Smooth muscle cell (in vitro differentiated cells): Measurements from ENCODE around the gene PPM1G. TPM values are rescaled to one million over a fixed set of nuclear protein-coding genes. Genes with fewer than 3 reads are reported as not detected.
"Not testable (repeated sequence)": the region's sequence is repeated elsewhere in the genome, so short reads cannot be mapped to it uniquely, and the experiment has no call there.

Experiments used
- DNase-seq: peaks from one replicate; lab custom pipeline; 2025; ENCODE audit not compliant: unreplicated experiment; lab: John Stamatoyannopoulos, UW
- H2AFZ ChIP-seq: fragments of 200-600 bp; sonication (generic); 2 replicates; pipeline ENCODE4 v1.6.0; 2016; ENCODE audit warnings: antibody characterized with exemption, low read depth, mild to moderate bottlenecking
- H3F3A ChIP-seq: fragments of 200-600 bp; sonication (generic); 2 replicates; pipeline ENCODE4 v1.6.0; 2017; ENCODE audit warnings: antibody characterized with exemption, low read depth
- H3K27ac ChIP-seq: fragments of 200-600 bp; sonication (generic); 2 replicates; pipeline ENCODE4 v1.5.1; 2016; ENCODE audit warnings: low read depth, mild to moderate bottlenecking
- H3K27me3 ChIP-seq: fragments of 200-600 bp; sonication (generic); 2 replicates; pipeline ENCODE4 v1.6.1; 2016; ENCODE audit warnings: low read depth, mild to moderate bottlenecking
- H3K36me3 ChIP-seq: fragments of 200-600 bp; sonication (generic); 2 replicates; pipeline ENCODE4 v1.5.1; 2016; ENCODE audit warnings: low read depth
- H3K4me1 ChIP-seq: fragments of 200-600 bp; sonication (generic); 2 replicates; pipeline ENCODE4 v1.5.1; 2016; ENCODE audit warnings: low read depth
- H3K4me2 ChIP-seq: fragments of 200-600 bp; sonication (generic); 2 replicates; pipeline ENCODE4 v1.6.0; 2016; ENCODE audit warnings: mild to moderate bottlenecking
- H3K4me3 ChIP-seq: fragments of 200-600 bp; sonication (generic); 2 replicates; pipeline ENCODE4 v1.5.1; 2016; ENCODE audit warnings: mild to moderate bottlenecking
- H3K79me2 ChIP-seq: fragments of 200-600 bp; sonication (generic); 2 replicates; pipeline ENCODE4 v1.6.0; 2016; ENCODE audit warnings: low read depth, mild to moderate bottlenecking
- H3K9ac ChIP-seq: fragments of 200-600 bp; sonication (generic); 2 replicates; pipeline ENCODE4 v1.6.0; 2016; ENCODE audit warnings: low read depth
- H3K9me3 ChIP-seq: fragments of 200-600 bp; sonication (generic); replicated peaks from 2 replicates; pipeline ENCODE4 v1.5.1; 2016; ENCODE audit warnings: low read depth
- H4K20me1 ChIP-seq: fragments of 200-600 bp; sonication (generic); 2 replicates; pipeline ENCODE4 v1.6.0; 2016; ENCODE audit warnings: low read depth
- WGBS: methylation state at CpG from one replicate; pipeline ENCODE4 v1.1.7; 2016; ENCODE audit warnings: low lambda C conversion rate; 5-methylcytosine and 5-hydroxymethylcytosine counted together
- polyA plus RNA-seq: library from polyadenylated mRNA; unstranded; fragments of >200 nt; fragmentation: Nextera tagmentation; extraction: Ambion mirVana; gene quantifications from 2 replicates; pipeline ENCODE4 v1.2.1, GENCODE V29; 2016
- total RNA-seq: library from RNA; depleted of rRNA; stranded (reverse); fragments of >200 nt; gene quantifications from 2 replicates; pipeline ENCODE4 v1.2.3, GENCODE V29; 2014
- TF ChIP-seq, protein P1 (sequence below): fragments of 200-600 bp; sonication (generic); IDR thresholded peaks from 2 replicates; pipeline ENCODE4 v1.5.1; 2017; ENCODE audit warnings: borderline replicate concordance, mild to moderate bottlenecking, antibody characterized with exemption; ENCODE audit not compliant: insufficient read depth, poor library complexity, severe bottlenecking

The PPM1G gene
- total and polyA plus RNA-seq, 2 experiments from 2014 or later, result 30.2 to 48.7 TPM

DNA sequence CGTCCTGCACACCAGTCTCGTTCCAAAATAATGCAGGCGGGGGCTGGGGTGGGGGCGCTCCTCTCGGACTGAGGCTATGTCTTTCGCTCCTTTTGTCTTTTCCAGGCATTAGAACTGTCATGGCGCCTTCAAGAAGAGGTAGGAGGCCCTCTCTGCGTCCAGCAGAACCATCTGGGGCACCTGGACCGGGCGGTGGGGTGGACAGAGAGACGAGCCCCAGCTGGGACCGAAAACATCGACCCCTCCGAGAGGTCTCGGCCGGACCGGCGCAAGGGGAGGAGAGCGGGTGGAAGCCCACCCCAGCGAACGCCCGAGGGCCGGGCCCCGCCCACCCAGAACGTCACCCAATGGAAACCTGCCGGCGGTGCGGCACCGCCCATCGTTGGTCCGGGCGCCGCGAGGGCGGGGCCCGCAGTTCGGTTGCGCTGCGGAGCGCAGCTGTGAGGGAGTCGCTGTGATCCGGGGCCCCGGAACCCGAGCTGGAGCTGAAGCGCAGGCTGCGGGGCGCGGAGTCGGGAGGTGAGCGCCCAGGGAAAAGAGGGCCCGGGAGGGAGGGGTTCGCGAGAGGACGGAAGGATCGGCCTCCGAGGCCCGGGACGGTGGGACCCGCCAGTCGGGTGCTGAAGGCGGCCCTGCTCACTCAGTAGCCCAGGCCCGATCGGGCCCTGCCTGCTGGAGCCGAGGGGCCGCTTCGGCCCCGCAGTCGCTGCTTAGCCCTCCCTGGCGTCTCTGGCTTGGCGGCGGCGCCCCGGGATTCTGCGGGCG, 19.0 kb upstream of the PPM1G start, which contains the start of gene NRBP1:
TSS of gene NRBP1 (plus strand) at position 419 of the 765 bp plus-strand sequence. CDS start 4,643 bp downstream, outside the sequence.
- Histone ChIP-seq H4K20me1 (peaks cover 44% of the 10 kb centered on the region), H3K4me2 (peak within 1 kb of the TSS; percentile 92), H2AFZ (peak within 1 kb of the TSS; percentile 96), H3K4me1 (peaks cover 21% of the 10 kb centered on the region), H3K9me3 (no peaks in the 10 kb centered on the region), H3K27ac (peak within 1 kb of the TSS; percentile 92), H3K27me3 (no peaks in the 10 kb centered on the region), H3K4me3 (peak within 1 kb of the TSS; percentile 92), H3F3A (peaks cover 8% of the 10 kb centered on the region), H3K9ac (peak within 1 kb of the TSS; percentile 94), H3K36me3 (peaks cover 2% of the 10 kb centered on the region), H3K79me2 (peaks cover 37% of the 10 kb centered on the region)
- WGBS, result 2% methylated on average over 51 of the region's 75 CpGs
- TF ChIP-seq, protein P1, sequence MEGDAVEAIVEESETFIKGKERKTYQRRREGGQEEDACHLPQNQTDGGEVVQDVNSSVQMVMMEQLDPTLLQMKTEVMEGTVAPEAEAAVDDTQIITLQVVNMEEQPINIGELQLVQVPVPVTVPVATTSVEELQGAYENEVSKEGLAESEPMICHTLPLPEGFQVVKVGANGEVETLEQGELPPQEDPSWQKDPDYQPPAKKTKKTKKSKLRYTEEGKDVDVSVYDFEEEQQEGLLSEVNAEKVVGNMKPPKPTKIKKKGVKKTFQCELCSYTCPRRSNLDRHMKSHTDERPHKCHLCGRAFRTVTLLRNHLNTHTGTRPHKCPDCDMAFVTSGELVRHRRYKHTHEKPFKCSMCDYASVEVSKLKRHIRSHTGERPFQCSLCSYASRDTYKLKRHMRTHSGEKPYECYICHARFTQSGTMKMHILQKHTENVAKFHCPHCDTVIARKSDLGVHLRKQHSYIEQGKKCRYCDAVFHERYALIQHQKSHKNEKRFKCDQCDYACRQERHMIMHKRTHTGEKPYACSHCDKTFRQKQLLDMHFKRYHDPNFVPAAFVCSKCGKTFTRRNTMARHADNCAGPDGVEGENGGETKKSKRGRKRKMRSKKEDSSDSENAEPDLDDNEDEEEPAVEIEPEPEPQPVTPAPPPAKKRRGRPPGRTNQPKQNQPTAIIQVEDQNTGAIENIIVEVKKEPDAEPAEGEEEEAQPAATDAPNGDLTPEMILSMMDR, result no peak
- peak; percentile 91 for DNase-seq

DNA sequence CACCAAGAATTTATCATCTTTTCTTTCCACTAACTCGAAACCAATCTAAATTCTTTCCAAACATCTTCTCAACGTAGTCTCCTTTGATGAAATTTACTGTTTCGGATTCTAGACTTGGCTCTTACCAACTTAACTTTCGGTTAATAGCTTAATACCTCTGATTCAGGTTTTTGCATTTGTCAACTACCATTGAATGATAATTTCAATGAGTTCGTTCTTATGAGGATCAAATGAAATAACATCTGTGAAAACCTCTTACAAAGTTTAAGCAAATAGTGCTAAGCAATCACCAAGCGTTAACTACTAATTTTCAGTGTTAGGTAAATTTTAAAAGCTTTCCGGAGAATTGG, 18.4 kb upstream of the PPM1G start:
- H3K9me3 ChIP-seq, result no peaks in the 10 kb centered on the region
- H3K4me3 ChIP-seq, result peak overlapping the region; percentile 92
- DNase-seq, result no peak
- H2AFZ ChIP-seq, result peak overlapping the region; percentile 96
- H3K27me3 ChIP-seq, result no peaks in the 10 kb centered on the region
- peak overlapping the region; percentile 94 for H3K9ac ChIP-seq
- peak overlapping the region; percentile 92 for H3K4me2 ChIP-seq
- H3F3A ChIP-seq, result peaks cover 8% of the 10 kb centered on the region
- peaks cover 32% of the 10 kb centered on the region for H3K79me2 ChIP-seq
- peaks cover 38% of the 10 kb centered on the region for H4K20me1 ChIP-seq
- no peaks in the 10 kb centered on the region for H3K36me3 ChIP-seq
- TF ChIP-seq, protein P1, result no peak
- H3K4me1 ChIP-seq, result peaks cover 21% of the 10 kb centered on the region
- H3K27ac ChIP-seq, result peak overlapping the region; percentile 92
- 18% methylated on average over 7 of the region's 7 CpGs for WGBS

DNA sequence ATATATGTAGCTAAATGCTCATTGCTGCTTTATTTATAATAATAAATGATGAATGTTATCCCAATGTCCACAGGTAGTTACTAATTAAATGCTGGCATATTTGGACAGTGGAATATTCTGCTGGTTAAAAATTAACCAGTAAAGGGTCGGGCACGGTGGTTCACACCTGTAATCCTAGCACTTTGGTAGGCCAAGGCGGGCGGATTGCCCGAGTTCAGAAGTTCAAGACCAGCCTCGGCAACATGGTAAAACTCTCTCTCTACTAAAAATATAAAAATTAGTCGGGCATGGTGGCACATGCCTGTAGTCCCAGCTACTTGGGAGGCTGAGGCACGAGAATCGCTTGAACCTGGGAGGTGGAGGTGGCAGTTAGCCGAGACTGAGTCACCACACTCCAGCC, 15.6 kb upstream of the PPM1G start:
- not testable (repeated sequence) for H3K4me2 ChIP-seq, H3K36me3 ChIP-seq, H3K9ac ChIP-seq, H2AFZ ChIP-seq, H3K79me2 ChIP-seq, DNase-seq, H3F3A ChIP-seq, H3K4me3 ChIP-seq, H3K9me3 ChIP-seq, H3K27me3 ChIP-seq, H3K27ac ChIP-seq
- peaks cover 10% of the 10 kb centered on the region for H4K20me1 ChIP-seq
- H3K4me1 ChIP-seq, result peaks cover 12% of the 10 kb centered on the region
- WGBS, result 95% methylated on average over 10 of the region's 10 CpGs

DNA sequence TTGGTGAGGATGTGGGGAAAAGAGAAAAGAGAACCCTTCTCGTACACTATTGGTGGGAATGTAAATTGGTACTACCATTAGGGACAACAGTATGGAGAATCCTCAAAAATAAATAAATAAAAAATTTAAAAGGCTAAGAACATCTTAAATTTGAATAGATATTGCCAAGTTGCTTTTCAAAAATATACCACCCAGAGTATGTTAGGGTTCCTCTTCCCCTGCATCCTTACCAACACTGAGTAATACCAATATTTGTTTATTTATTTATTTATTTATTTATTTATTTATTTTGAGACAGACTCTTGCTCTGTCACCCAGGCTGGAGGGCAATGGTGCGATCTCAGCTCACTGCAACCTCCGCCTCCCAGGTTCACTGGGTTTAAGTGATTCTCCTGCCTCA, 13.6 kb upstream of the PPM1G start:
- Histone ChIP-seq H3K4me3 (no peak overlapping the region), H3K9me3 (no peaks in the 10 kb centered on the region), H4K20me1 (no peaks in the 10 kb centered on the region), H3K27ac (no peak overlapping the region), H3K27me3 (no peaks in the 10 kb centered on the region), H2AFZ (no peak overlapping the region), H3K4me2 (no peak overlapping the region), H3K4me1 (peaks cover 7% of the 10 kb centered on the region), H3K79me2 (no peaks in the 10 kb centered on the region), H3K9ac (no peak overlapping the region), H3F3A (no peaks in the 10 kb centered on the region), H3K36me3 (no peaks in the 10 kb centered on the region)
- 92% methylated on average over 3 of the region's 3 CpGs for WGBS
- DNase-seq, result no peak
- TF ChIP-seq, protein P1, result no peak
